H1 (cell line): Measurements from ENCODE around the gene TSHZ2. TPM values are rescaled to one million over a fixed set of nuclear protein-coding genes. Genes with fewer than 3 reads are reported as not detected.

ENCODE experiments used
- CTCF ChIA-PET: fragments of 300-600 bp; sonication (Branson Sonifier 250); formaldehyde crosslinking; loops from one replicate; lab custom pipeline; 2021; ENCODE audit not compliant: partially characterized antibody; lab: Charles Lee
- POLR2A ChIA-PET: fragments of 300-600 bp; sonication (Branson Sonifier 250); formaldehyde crosslinking; loops from one replicate; lab custom pipeline; 2021; ENCODE audit warnings: inconsistent platforms; ENCODE audit not compliant: partially characterized antibody; lab: Charles Lee
- DNase-seq, 2 experiments: peaks; one replicate each; pipeline versions ENCODE4 v3.0.0 to v3.0.0-alpha.2; 2010 to 2022; ENCODE audit warnings: low spot score in 2 of 2, low read depth in 1 of 2, mixed read lengths in 1 of 2
- FAIRE-seq: peaks from 2 replicates; lab custom pipeline; 2011; peaks lifted over from hg19 to GRCh38; lab: Jason Lieb, UNC
- H2AFZ ChIP-seq: 2 replicates; pipeline ENCODE4 v1.8.1; 2012; ENCODE audit warnings: low read length, inconsistent platforms
- H2AK5ac ChIP-seq: 2 replicates; pipeline ENCODE4 v1.6.1; 2013; ENCODE audit warnings: low read depth, low read length
- H2BK120ac ChIP-seq: replicated peaks from 2 replicates; pipeline ENCODE3; 2013; ENCODE audit warnings: low read depth, low read length, inconsistent platforms
- H2BK12ac ChIP-seq: 2 replicates; pipeline ENCODE4 v1.6.1; 2013; ENCODE audit warnings: low read depth, low read length
- H2BK15ac ChIP-seq: 2 replicates; pipeline ENCODE4 v1.6.1; 2013; ENCODE audit warnings: low read length
- H2BK20ac ChIP-seq: 2 replicates; pipeline ENCODE4 v1.6.1; 2013; ENCODE audit warnings: low read length
- H2BK5ac ChIP-seq: 2 replicates; pipeline ENCODE4 v1.6.1; 2013; ENCODE audit warnings: low read depth, low read length
- H3K14ac ChIP-seq: 2 replicates; pipeline ENCODE4 v1.6.1; 2013; ENCODE audit warnings: inconsistent platforms; ENCODE audit not compliant: insufficient read length
- H3K18ac ChIP-seq: 2 replicates; pipeline ENCODE4 v1.6.1; 2013; ENCODE audit warnings: low read length; ENCODE audit errors: extremely low read depth
- H3K23ac ChIP-seq: 2 replicates; pipeline ENCODE4 v1.6.1; 2013; ENCODE audit warnings: inconsistent platforms; ENCODE audit not compliant: insufficient read length
- H3K23me2 ChIP-seq: 2 replicates; pipeline ENCODE4 v1.6.1; 2013; ENCODE audit warnings: low read depth, low read length
- H3K27ac ChIP-seq: 2 replicates; pipeline ENCODE4 v1.6.1; 2011; ENCODE audit warnings: low read depth, low read length, inconsistent platforms
- H3K27me3 ChIP-seq, 4 experiments: replicated peaks in 1 of 4; 1 replicate in 1 of 4; 2 replicates in 3 of 4; pipeline versions ENCODE4 v1.6.1 to v1.8.1; 2011 to 2013; ENCODE audit warnings: low read length in 3 of 4, mild to moderate bottlenecking in 3 of 4, inconsistent platforms in 2 of 4, mixed read lengths in 2 of 4, moderate library complexity in 1 of 4; ENCODE audit not compliant: control insufficient read depth in 3 of 4, insufficient read depth in 3 of 4; ENCODE audit errors: extremely low read depth in 1 of 4
- H3K36me3 ChIP-seq, 4 experiments: 2 replicates each; pipeline versions ENCODE4 v1.6.1 to v1.8.1; 2011 to 2013; ENCODE audit warnings: mild to moderate bottlenecking in 4 of 4, low read length in 3 of 4, moderate library complexity in 2 of 4, control low read depth in 1 of 4, inconsistent platforms in 1 of 4; ENCODE audit not compliant: insufficient read depth in 4 of 4, control insufficient read depth in 2 of 4
- H3K4ac ChIP-seq: replicated peaks from 2 replicates; pipeline ENCODE3; 2013; ENCODE audit warnings: low read length, low read depth, mixed read lengths, inconsistent platforms; ENCODE audit not compliant: insufficient read length
- H3K4me1 ChIP-seq, 4 experiments: replicated peaks in 1 of 4; 1 replicate in 1 of 4; 2 replicates in 3 of 4; pipeline versions ENCODE4 v1.6.1 to v1.8.1; 2011 to 2013; ENCODE audit warnings: low read length in 3 of 4, inconsistent platforms in 2 of 4, mixed read lengths in 1 of 4; ENCODE audit not compliant: insufficient read depth in 4 of 4, control insufficient read depth in 3 of 4
- H3K4me2 ChIP-seq, 2 experiments: 2 replicates each; pipeline versions ENCODE4 v1.6.1 to v1.8.1; 2011 to 2013; ENCODE audit warnings: low read depth in 2 of 2, low read length in 2 of 2, control low read depth in 1 of 2, inconsistent platforms in 1 of 2, mild to moderate bottlenecking in 1 of 2; ENCODE audit not compliant: insufficient read depth in 1 of 2
- H3K4me3 ChIP-seq, 4 experiments: fragments of 200-600, 300-600 bp in 1 of 4; sonication (generic), shearing (Covaris generic), sonication (Bioruptor Twin) in 1 of 4; 2 replicates each; pipeline versions ENCODE4 v1.5.1 to v1.8.1; 2011 to 2016; ENCODE audit warnings: low read length in 4 of 4, low read depth in 3 of 4, control low read depth in 2 of 4, inconsistent platforms in 2 of 4, mild to moderate bottlenecking in 2 of 4, mixed read lengths in 1 of 4, moderate library complexity in 1 of 4; ENCODE audit not compliant: insufficient read depth in 2 of 4; ENCODE audit errors: extremely low read depth in 1 of 4
- H3K56ac ChIP-seq: replicated peaks from 2 replicates; pipeline ENCODE3; 2013; ENCODE audit warnings: low read depth, mild to moderate bottlenecking, mixed read lengths, low read length, inconsistent platforms; ENCODE audit not compliant: insufficient read length
- H3K79me1 ChIP-seq: 2 replicates; pipeline ENCODE4 v1.6.1; 2013; ENCODE audit warnings: low read depth, low read length, control low read depth
- H3K79me2 ChIP-seq, 2 experiments: 2 replicates each; pipeline versions ENCODE4 v1.6.1 to v1.8.1; 2012 to 2013; ENCODE audit warnings: low read length in 2 of 2, mild to moderate bottlenecking in 2 of 2, inconsistent platforms in 1 of 2; ENCODE audit not compliant: insufficient read depth in 2 of 2, control insufficient read depth in 1 of 2
- H3K9ac ChIP-seq, 4 experiments: replicated peaks in 1 of 4; 1 replicate in 1 of 4; 2 replicates in 3 of 4; pipeline versions ENCODE4 v1.6.1 to v1.8.1; 2011 to 2013; ENCODE audit warnings: low read depth in 3 of 4, low read length in 3 of 4, control low read depth in 2 of 4, mild to moderate bottlenecking in 2 of 4, moderate library complexity in 2 of 4, inconsistent platforms in 1 of 4; ENCODE audit errors: extremely low read depth in 1 of 4
- H3K9me3 ChIP-seq, 2 experiments: 2 replicates each; pipeline versions ENCODE4 v1.6.1 to v1.8.1; 2012 to 2013; ENCODE audit warnings: mild to moderate bottlenecking in 2 of 2, moderate library complexity in 2 of 2, control low read depth in 1 of 2, inconsistent platforms in 1 of 2, low read depth in 1 of 2, low read length in 1 of 2, mixed read lengths in 1 of 2; ENCODE audit not compliant: insufficient read depth in 2 of 2
- H4K20me1 ChIP-seq, 2 experiments: replicated peaks in 1 of 2; 2 replicates each; pipeline versions ENCODE3 to v1.8.1; 2011 to 2013; ENCODE audit warnings: inconsistent platforms in 2 of 2, low read length in 2 of 2, mild to moderate bottlenecking in 1 of 2; ENCODE audit not compliant: insufficient read depth in 2 of 2, control insufficient read depth in 1 of 2
- H4K5ac ChIP-seq: 2 replicates; pipeline ENCODE4 v1.6.1; 2013; ENCODE audit warnings: low read length, low read depth, mixed read lengths, inconsistent platforms; ENCODE audit not compliant: insufficient read length
- H4K8ac ChIP-seq: 2 replicates; pipeline ENCODE4 v1.8.0; 2013; ENCODE audit warnings: mild to moderate bottlenecking, moderate library complexity, low read length, inconsistent platforms; ENCODE audit not compliant: insufficient read depth; ENCODE audit errors: extremely low read depth
- H4K91ac ChIP-seq: replicated peaks from 2 replicates; pipeline ENCODE3; 2013; ENCODE audit warnings: low read length, mixed read lengths, inconsistent platforms; ENCODE audit not compliant: insufficient read length
- CHD2 ChIP-seq: IDR thresholded peaks from 2 replicates; pipeline ENCODE4 v1.6.1; 2012; ENCODE audit warnings: low read length, improper control_type of control experiment
- CREB1 ChIP-seq: IDR thresholded peaks from 2 replicates; pipeline ENCODE4 v1.6.1; 2012; ENCODE audit warnings: inconsistent platforms
- EZH2 ChIP-seq: fragments of 200-600 bp; sonication (generic); IDR thresholded peaks from 2 replicates; pipeline ENCODE4 v1.7.1; 2012; ENCODE audit warnings: low read depth, mild to moderate bottlenecking, moderate library complexity, low read length, inconsistent platforms; ENCODE audit not compliant: severe bottlenecking
- KDM5A ChIP-seq: fragments of 200-600 bp; IDR thresholded peaks from 2 replicates; pipeline ENCODE4 v1.7.1; 2012; ENCODE audit warnings: mild to moderate bottlenecking, low read length, inconsistent platforms, mixed read lengths
- PHF8 ChIP-seq: fragments of 200-600 bp; sonication (generic); conservative IDR thresholded peaks from 2 replicates; pipeline ENCODE4 v1.7.1; 2012; ENCODE audit warnings: low read depth, mild to moderate bottlenecking, inconsistent platforms, low read length, moderate library complexity
- RBBP5 ChIP-seq: IDR thresholded peaks from 2 replicates; pipeline ENCODE4 v1.7.1; 2012; ENCODE audit warnings: low read depth, mild to moderate bottlenecking, inconsistent platforms, low read length, moderate library complexity, borderline replicate concordance
- RNF2 ChIP-seq: fragments of 200-900, 300-1000 bp; sonication (generic); IDR thresholded peaks from 2 replicates; pipeline ENCODE4 v1.7.1; 2016; ENCODE audit warnings: borderline replicate concordance, low read depth, mild to moderate bottlenecking, antibody characterized with exemption, low read length; ENCODE audit not compliant: poor library complexity, severe bottlenecking; ENCODE audit errors: missing control alignments
- SIX5 ChIP-seq: IDR thresholded peaks from 2 replicates; pipeline ENCODE4 v1.6.1; 2011; ENCODE audit warnings: mild to moderate bottlenecking, low read depth, low read length
- TAF7 ChIP-seq: optimal IDR thresholded peaks from 2 replicates; pipeline ENCODE3; 2011; ENCODE audit warnings: low read depth, mild to moderate bottlenecking, inconsistent platforms, low read length, moderate library complexity, borderline replicate concordance
- whole genome bisulfite sequencing, 2 experiments: shearing (Covaris generic) in 1 of 2; methylation state at CpG; one replicate each; pipeline versions ENCODE4 v1.1.6 to v1.1.7; 2013 to 2015; ENCODE audit warnings: low lambda C conversion rate in 2 of 2, mixed read lengths in 2 of 2, inconsistent platforms in 1 of 2, low coverage in 1 of 2, missing lambda C conversion rate in 1 of 2; ENCODE audit not compliant: insufficient replicate concordance in 2 of 2, insufficient coverage in 1 of 2, insufficient read length in 1 of 2; ENCODE audit errors: extremely low coverage in 1 of 2, missing lambda C conversion rate in 1 of 2; 5-methylcytosine and 5-hydroxymethylcytosine counted together
- polyA plus RNA-seq, 7 experiments: library from polyadenylated mRNA; depleted of rRNA in 3 of 7; stranded (reverse) in 5 of 7; unstranded in 2 of 7; fragments of >200 nt in 5 of 7; fragments of 200-250 nt in 2 of 7; gene quantifications; 1 replicate in 5 of 7; 2 replicates in 1 of 7; 4 replicates in 1 of 7; pipeline versions ENCODE4 v1.2.1 to v1.2.3, GENCODE V29; 2011 to 2013; ENCODE audit warnings: missing spikeins in 2 of 7, mixed read lengths in 2 of 7
- total RNA-seq: library from RNA; stranded (reverse); fragmentation: NEBNext Ultra II Directional; extraction: Animal tissue kit (Norgen Biotek cat#: 25700); gene quantifications from 2 replicates; pipeline ENCODE4 v1.2.1, GENCODE V29; 2021
- TF ChIP-seq, protein P1 (sequence below): IDR thresholded peaks from 2 replicates; pipeline ENCODE4 v1.6.1; 2012; ENCODE audit warnings: low read length, inconsistent platforms

TSHZ2 gene
- total and polyA plus RNA-seq, 2 of the 8 experiments (the other 6 are each of a cell fraction or from before 2014, with no cell fraction given) = 0.14 to 0.30 TPM

DNA sequence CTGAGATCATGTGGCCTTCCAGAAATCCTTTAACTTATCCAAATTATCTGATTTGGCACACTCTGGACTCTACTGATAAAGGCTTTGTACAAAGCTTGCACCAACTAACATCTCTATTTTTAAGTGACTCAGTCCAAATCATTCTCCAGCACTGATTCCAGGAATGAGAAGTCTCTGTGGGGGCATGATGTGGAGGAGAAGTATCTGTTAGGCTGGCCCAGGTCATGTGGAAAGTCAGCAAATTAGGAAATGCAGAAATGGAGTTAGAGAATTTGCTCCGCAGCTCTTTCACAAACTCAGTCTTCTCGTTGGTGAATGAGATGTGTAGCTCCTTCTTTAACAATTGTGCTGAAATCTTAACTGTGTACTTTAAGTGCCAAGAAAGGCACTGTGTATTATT is 455.8 kb downstream of the TSHZ2 start:
- Histone ChIP-seq H3K14ac (no peak overlapping the region), H3K4me2 (no peak overlapping the region), H3K4ac (no peak overlapping the region), H3K4me1 (peaks cover 0 to 3% (median 0%) of the 10 kb centered on the region in 4 experiments; a peak in 1 of 7 replicates), H3K79me2 (no peaks in the 10 kb centered on the region), H3K4me3 (no peak overlapping the region), H2BK5ac (no peak overlapping the region), H3K27ac (no peak overlapping the region), H3K79me1 (no peaks in the 10 kb centered on the region), H2BK12ac (no peak overlapping the region), H2AK5ac (no peak overlapping the region), H3K18ac (no peak overlapping the region), H2BK15ac (no peak overlapping the region), H3K56ac (no peak overlapping the region), H3K27me3 (no peaks in the 10 kb centered on the region), H3K9ac (no peak overlapping the region), H4K5ac (no peak overlapping the region), H3K9me3 (no peaks in the 10 kb centered on the region), H2BK20ac (no peak overlapping the region), H4K20me1 (no peaks in the 10 kb centered on the region), H3K23ac (no peak overlapping the region), H3K23me2 (no peaks in the 10 kb centered on the region), H3K36me3 (no peaks in the 10 kb centered on the region), H4K8ac (no peak overlapping the region), H4K91ac (no peak overlapping the region), H2AFZ (no peak overlapping the region), H2BK120ac (no peak overlapping the region)
- DNase-seq = no peak
- 78% methylated on average over 2 of the region's 2 CpGs; no CpG with 5 or more reads in 1 of the 2 experiments for WGBS, 2 experiments
- CTCF ChIA-PET = interaction anchor here (0.9 to 1.1 kb wide), 4 partner anchors 14 to 123 kb away, joined by 3 to 4 read pairs (median 3); no protein-coding TSS in a partner anchor
- POLR2A ChIA-PET = interaction anchor here (2.0 kb wide), 2 partner anchors 9 to 10 kb away, joined by 5 to 7 read pairs; no protein-coding TSS in a partner anchor
- FAIRE-seq = no peak
- no peak for TF ChIP-seq SIX5
- no peak for TF ChIP-seq RNF2
- no peak for TF ChIP-seq TAF7
- TF ChIP-seq CHD2 = no peak
- no peak for TF ChIP-seq KDM5A
- TF ChIP-seq RBBP5 = no peak
- TF ChIP-seq EZH2 = no peak
- TF ChIP-seq, protein P1, sequence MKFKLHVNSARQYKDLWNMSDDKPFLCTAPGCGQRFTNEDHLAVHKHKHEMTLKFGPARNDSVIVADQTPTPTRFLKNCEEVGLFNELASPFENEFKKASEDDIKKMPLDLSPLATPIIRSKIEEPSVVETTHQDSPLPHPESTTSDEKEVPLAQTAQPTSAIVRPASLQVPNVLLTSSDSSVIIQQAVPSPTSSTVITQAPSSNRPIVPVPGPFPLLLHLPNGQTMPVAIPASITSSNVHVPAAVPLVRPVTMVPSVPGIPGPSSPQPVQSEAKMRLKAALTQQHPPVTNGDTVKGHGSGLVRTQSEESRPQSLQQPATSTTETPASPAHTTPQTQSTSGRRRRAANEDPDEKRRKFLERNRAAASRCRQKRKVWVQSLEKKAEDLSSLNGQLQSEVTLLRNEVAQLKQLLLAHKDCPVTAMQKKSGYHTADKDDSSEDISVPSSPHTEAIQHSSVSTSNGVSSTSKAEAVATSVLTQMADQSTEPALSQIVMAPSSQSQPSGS = no peak
- no peak for TF ChIP-seq PHF8
- no peak for TF ChIP-seq CREB1
